GM19438 (cell line): ENCODE results near the gene ABI3BP.
A peak's percentile ranks its signal among the peaks of the same experiment; 100 is the strongest.

ENCODE experiments used
- ATAC-seq: cut with Tn5 transposase; IDR thresholded peaks from one replicate; pipeline ENCODE4 v1.9.1; 2021; ENCODE audit warnings: low read depth; ENCODE audit not compliant: unreplicated experiment

The ABI3BP gene

DNA sequence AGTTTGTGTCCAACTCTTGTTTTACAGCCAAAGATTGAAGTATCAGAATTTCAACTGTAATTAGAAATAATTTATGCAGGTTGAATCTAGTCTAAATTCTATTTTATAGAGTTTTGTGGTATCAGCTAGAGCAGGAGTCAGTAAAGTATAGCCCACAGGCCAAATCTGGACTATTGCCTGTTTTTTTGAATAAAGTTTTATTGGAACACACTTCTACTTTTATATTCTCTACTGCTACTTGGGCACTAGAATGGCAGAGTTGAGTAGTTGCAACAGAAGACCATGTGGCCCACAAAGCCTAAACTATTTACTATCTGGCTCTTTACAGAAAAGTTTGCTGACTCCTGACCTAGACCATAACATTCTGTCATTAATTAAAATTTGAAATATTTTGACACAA lies 247.6 kb downstream of the ABI3BP start:
- no peak for ATAC-seq

DNA sequence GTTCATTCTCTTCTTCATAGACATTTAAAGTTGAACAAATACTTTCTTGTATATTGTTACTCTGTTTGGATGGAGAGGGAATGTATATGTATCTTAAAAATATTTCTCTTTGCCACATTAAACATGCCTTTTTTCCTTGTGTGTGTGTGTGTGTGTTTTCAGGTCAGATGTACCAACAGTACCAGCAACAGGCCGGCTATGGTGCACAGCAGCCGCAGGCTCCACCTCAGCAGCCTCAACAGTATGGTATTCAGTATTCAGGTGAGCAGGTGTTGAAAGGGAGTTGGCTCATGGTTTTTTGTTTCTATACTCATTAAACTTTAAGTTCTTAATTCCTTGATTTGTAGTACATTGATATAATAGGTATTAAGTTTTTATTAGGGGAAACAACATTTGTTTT lies 248.6 kb downstream of the ABI3BP start:
- ATAC-seq = no peak

DNA sequence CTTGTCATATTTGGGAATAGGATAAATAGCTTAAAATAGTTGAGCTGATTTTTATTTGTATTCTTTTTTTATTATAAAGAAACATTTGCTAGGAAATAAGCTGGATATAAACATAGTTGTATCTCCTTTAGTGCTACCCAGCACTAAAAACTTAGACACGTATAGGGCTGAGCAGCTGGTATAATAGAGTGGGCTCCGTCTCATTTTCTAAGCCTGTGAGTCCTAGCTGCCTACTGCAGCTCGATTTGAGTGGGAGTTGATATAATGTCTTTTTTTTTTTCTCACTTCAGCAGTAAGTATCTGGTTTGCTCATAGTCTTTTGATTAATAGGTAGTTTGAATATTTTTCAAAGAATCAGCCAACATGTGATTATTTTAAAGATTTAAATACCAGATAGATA lies 249.7 kb downstream of the ABI3BP start:
- ATAC-seq = no peak

DNA sequence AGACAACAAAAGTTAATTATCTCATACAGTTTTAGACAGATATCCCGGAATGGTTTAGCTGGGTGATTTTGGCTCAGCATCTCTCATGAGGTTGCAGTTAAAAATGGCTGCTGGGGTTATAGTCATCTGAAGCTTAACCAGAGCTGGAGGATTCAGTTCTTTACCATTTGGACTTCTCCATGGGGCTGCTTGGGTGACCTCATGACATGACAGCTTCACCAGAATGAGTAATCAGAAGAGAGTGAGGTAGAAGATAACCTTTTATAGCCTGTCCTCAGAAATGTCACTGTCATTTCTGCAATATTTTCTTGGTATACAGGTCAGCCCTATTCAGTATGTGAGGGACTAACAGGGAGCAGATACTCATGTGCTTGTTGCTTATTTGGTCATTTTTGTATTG lies 253.0 kb downstream of the ABI3BP start:
- ATAC-seq = no peak

DNA sequence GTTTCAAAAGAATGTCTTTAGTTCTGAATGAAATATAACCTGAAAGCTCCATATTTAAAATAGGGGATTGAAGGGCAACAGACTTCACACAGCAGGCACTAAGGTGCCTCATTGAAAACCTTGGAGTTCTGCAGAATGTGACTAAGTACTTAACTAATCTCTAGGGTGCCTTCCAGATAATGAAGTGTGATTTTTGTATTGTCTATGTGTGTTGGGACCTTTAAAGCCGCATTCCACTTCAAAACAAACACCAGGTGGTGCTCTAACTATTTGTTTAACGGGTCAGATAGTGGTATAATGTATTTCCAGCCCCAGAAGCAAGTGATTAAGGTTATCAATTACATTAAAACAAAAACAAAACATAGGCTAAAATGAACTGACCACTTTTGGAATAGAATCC lies 255.9 kb downstream of the ABI3BP start:
- no peak for ATAC-seq

DNA sequence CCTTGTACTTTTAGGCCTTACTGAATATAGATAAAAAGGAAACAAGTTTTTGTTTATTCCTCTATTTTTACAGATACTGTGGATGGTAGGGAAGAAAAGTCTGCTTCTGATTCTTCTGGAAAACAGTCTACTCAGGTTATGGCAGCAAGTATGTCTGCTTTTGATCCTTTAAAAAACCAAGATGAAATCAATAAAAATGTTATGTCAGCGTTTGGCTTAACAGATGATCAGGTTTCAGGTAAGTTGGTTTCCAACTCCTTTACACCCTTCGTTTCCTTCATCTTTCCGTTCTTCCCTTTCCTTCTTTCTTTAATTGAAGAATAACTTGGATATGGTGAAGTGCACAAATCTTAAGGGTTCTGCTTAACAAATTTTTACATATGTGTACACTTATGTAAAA lies 260.8 kb downstream of the ABI3BP start:
- no peak for ATAC-seq

DNA sequence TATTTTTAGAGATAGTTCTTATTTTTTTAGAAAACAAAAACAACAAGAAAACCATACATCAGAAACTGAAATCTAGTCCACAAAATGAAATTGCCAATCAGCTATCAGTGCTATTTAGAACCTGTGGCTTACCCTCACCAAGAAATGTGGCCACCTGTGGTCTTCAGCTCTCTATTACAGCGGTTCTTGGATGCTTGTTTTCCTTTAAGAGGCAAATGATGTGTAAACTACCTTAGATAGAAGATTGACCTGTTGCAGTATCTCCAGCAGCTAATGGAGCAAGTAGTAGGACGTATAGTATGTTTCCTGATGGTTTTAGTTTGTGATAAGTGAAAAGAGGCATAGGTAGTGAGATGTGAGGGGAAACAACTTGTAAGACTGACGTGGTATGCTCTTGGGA lies 262.7 kb downstream of the ABI3BP start:
- peak; percentile 61 for ATAC-seq

DNA sequence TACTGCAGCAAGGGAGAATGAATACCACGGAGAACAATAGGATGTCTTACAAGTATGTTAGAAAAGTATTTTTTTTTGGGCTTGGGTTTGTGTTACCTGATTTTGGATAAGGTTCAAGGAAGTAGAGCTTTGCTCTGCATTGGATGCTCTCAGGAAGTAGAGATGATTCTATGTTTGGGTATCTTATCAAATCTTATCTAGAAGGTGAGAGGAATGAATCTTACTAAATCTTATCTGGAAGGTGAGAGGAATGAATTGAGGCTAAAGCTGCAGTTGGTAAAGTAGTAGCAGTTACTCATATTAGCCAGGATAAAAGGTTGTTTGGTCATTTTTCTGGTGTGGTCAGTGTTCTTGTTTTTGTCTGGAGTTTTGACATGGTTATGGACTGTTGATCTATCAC lies 266.5 kb downstream of the ABI3BP start:
- no peak for ATAC-seq

DNA sequence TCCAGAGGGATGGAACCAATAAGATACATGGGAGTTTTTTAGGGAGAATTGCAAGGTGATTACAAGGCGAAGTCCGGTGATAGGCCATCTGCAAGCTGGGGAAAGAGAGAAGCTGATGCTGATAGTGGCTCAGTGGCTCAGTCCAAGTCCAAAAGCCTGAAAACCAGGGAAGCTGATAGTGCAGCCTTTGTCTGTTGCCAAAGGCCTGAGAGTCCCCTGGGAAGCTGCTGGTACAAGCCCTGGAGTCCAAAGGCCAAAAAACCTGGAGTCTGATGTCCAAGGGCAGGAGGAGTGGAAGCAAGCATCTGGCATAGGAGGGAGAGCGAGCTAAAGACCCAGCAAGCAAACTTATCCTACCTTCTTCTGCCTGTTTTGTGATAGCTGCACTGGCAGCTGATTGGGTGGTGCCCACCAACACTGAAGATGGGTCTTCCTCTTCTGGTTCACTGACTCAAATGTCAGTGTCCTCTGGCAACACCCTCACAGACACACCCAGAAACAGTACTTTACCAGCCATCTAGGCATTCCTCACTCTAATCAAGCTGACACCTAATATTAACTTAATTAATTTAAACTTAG lies 267.2 kb downstream of the ABI3BP start:
- no peak for ATAC-seq

DNA sequence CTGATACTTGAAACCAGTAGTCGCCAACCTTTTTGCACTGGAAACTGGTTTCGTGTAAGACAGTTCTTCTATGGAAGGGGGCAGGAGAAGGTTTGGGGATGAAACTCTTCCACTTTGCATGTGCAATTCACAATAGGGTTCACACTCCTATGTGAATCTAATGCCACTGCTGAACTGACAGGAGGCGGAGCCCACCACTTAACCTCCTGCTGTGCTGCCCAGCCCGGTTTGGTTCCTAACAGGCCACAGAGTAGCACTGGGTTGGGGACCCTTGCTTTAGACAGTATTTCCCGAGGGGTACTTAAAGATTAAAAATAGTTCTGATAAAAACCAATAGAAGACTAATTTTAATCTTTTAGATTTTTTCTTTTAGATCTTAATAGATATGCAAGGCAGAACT lies 272.8 kb downstream of the ABI3BP start:
- no peak for ATAC-seq

DNA sequence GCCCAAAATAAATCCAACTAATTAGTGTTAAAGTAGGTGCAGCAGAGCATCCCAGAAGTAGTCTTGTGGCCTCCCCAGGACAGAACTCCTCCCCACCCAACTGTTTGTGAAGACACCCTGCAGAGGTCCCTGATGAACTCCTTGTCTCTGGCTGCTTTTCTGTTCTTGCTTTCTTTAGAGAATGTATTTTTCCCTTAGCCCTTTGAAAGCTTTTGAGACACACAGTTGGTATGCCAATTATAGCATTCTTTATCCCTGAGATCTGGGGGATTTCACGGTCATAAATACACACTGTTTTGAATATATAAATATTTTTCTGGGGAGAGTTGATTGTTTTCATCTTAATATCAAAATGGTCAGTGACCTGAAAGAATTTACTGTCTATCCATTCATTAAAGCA lies 274.1 kb downstream of the ABI3BP start:
- no peak for ATAC-seq

DNA sequence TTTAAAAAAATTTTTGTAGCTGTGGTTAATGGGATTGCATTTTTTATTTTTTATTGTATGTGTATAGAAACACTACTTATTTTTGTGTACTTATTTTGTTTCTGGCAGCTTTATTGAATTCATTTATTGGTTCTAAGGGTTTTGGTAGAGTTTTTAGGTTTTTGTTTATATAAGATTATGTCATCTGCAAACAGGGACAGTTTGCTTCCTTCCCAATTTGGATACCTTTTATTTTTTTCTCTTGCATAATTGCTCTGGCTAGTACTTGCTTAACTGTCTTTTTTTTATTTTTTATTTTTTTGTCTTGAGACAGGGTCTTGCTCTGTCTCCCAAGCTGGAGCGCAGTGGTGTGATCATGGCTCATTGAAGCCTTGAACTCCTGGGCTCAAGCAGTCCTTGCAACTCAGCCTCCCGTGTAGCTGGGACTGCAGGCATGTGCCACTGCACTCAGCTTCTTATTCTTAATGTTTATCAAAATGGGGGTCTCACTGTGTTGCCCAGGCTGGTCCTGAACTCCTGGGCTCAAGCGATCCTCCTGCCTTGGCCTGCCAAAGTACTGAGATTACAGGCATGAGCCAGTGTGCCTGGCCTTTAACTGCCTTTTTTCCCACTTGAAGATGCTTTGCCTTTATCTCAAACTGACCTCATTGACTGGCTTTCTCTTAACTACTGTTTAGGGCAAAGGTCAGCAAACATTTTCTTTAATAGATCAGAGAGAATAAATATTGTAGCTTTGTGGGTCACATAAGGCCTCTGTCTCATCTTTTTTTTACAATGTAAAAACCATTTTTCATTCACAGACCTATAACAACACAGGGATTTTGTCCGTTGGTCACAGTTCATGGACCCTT lies 275.4 kb downstream of the ABI3BP start:
- no peak for ATAC-seq

DNA sequence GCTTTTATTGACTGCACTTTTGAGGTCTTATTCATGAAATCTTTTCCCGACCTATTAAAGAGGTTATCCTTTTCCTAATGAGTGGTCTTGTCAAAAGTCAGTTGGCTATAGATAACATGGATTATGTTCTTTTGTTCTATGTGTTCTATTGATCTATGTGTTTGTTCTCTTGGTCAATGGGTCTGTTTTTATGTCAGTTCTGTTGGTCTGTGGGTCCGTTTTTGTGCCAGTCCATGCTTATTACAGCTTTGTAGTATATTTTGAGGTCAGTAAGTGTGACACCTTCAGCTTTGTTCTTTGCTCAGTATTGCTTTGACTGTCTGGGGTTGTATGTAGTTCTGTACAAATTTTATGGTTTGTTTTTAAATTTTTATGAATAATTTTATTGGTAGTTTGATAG lies 276.2 kb downstream of the ABI3BP start:
- ATAC-seq = no peak

DNA sequence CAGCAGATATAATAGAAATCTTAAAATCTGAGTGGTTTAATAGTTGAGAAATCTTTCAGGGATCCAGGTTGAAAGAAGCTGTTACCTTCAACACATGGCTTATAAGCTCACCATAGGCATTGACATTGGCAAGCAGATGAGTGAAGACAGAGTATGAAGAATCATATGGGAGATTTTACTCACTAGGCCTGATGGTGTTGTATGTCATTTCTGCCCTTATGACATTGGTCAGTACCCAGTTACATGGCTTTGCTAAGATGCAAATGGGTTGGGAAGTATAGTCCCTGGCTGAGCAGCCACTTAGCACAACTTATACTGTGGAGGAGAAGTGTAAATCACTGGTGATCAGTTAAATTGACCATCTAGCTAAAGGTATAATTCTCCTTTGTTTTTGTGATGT lies 278.0 kb downstream of the ABI3BP start:
- no peak for ATAC-seq

DNA sequence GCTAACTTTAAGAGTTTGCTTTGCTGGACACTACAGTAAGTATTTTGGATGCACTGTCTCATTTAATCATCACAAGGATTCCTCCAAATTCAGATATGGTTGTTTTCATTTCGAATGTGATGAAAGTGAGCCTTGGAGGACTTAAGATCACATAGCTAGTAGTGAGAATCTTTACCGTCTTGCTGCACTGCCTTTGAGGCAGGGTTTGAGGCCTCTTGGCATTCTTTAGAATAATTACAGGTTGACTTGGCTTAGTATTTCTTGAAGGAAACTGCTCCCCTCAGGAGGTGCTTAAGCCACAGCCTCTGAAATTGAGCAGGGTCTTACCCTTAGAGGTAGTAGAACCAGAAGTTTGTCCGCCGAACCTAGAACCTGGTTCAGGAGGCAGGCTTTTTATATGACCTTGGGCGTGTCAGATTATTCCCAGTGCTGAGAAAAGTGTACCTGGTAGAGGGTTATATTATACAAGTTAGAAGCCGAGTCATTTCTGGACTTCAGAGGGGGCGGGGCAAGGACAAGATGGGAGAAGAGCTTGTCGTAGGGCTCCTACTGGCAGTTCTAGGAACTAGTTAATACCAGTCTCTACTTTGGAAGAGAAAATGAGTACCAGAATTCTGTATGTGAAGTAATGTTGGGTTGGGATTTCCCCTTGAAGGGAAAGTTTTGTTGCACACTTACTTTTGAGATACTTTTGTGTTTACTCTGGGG lies 282.8 kb downstream of the ABI3BP start:
- ATAC-seq = peak; percentile 39

DNA sequence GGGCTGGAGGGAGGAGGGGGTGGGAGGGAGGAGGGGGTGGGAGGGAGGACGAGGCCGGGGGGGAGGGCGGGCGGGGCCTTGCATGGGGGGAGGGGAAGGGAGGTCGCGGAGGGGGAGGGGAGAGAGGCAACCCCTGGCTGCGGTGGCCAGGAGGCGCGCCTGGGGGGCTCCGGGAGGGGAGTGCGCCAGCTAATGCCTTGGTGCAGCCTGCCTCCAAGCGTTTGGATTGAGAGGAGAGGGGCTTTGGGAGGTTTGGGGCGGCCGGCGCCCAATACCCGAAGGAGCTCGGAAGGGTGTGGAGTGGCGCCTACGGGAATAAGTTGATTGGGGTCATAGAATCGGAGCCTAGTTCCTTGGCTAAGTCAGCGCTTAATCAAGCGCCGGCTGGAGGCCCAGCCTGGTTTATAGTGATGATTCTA lies 283.4 kb downstream of the ABI3BP start:
- no peak for ATAC-seq

DNA sequence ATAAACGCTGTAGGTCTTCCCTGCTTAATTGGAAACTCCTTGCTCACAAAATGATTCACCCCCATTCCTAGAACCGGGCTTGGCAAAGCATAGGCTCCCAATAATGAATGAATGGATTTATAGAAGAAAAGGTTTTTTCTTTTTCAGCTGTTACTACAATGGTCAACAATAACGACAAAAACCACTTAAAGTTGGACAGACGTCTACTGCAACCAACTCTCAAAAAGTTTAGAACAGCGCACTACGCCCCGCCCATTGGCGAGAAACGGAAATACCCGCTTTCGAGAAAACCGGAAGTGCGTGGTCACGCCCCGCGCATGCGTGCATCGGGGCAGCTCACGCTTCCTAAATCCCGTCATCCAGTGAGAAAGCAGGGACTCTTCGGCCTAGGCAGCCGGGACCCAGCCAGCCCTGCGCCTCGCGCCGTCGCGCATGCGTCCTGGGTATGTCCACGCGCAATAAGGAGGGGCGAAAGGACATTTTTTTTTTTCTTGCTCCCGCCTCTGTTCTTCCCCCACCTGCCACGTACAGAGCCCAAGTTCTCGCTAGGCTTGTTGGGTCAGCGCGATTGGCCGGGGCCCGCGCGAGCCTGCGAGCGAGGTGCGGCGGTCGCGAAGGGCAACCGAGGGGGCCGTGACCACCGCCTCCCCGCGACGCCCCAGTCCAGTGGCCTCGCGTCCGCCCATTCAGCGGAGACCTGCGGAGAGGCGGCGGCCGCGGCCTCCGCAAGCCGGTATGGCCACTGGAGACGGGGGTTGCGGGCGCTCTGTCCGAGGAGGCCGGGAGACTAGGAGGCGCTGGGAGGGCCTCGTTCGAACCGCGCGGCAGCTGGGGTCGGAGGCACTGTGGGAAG lies 284.0 kb downstream of the ABI3BP start, which contains the start of gene TFG:
TFG (plus strand) TSS at position 506 of the 853 bp plus-strand sequence. CDS start 4,192 bp downstream, outside the sequence.
- peak; percentile 91 for ATAC-seq

DNA sequence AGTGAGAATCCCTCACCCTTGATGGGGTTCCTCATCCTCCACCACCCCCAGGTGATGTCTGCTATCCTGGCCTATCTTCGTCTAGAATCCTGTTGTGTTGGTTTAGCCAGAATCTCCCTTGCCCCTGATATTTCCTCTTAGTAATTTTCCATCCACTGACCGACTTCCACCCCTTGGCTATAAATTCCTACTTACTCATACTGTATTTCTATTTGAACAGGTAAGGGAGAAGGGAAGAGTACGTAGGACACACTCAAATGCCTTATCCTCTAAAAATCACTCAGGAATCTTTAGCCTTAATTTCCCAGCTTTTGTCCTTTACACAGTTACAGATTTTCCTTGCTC lies 284.6 kb downstream of the ABI3BP start:
- no peak for ATAC-seq

DNA sequence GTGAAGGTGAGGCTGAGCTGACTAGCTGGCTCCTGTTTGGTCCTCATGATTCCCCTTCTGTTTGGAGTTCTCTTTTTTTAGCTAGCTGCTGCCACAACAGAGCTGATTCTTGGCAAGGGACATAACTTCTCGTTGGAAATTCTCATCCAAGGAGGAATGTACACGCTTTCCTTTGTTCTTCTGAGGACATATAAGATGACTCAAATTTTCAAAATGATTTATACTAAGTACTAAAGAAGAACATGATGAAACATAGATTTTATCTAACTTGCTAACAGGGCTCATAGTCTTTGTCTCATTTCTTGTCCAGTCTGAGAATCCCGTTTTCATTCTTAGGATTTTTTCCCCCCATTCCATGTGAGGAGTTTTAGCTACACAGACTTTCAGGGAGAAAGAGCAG lies 286.9 kb downstream of the ABI3BP start:
- no peak for ATAC-seq

DNA sequence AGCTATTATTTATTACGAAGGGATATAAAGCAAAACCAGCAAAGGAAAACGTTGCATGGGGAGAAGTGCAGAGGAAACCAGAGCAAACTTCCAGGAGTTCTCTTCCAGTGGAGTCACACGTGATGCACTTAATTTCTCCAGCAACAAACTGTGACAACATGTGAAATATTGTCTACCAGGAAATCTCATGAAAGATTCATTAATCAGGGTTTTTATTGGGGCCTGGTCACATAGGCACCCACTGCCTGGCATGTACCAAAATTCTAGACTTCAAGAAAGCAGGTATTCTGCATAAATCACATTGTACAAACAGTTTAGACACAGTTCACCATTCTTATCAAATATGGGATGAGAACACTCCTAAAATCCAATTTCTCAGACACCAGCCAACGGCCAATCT lies 289.4 kb downstream of the ABI3BP start:
- ATAC-seq = no peak

DNA sequence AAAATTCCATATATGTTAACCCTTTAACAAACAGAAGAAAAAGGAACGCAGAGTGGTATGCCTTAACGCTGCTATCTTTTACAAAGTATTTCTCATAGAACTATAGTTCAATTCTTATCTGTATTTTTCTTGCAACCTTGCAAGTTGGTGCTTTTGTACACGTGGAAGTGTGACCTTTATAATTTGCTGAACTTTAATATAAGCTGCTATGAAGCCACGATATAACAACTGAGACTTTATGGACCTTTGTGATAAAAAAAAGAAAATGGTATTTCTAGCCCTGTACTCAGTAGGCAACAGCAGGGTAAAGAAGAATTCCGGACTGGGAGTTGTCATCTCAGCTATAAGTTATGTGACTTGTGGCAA lies 290.3 kb downstream of the ABI3BP start:
- ATAC-seq = no peak
